Subcutaneous adipose tissue (tissue), 4 donors: Measurements from ENCODE around the gene PRR33. TPM values are rescaled to one million over a fixed set of nuclear protein-coding genes. Genes with fewer than 3 reads are reported as not detected.

Experiments
- CTCF ChIP-seq: fragments of 450-650 bp; IDR thresholded peaks from one replicate; pipeline ENCODE4 v1.5.1; 2016; ENCODE audit warnings: low read depth, mild to moderate bottlenecking, control low read depth, antibody characterized with exemption, moderate library complexity
- total RNA-seq, 4 donors: library from RNA; depleted of rRNA; stranded (reverse); fragments of >200 nt; gene quantifications; one replicate each; pipeline ENCODE4 v1.1.0, GENCODE V29; 2016

PRR33 gene
- total RNA-seq, 4 donors from 2014 or later, result not detected

DNA sequence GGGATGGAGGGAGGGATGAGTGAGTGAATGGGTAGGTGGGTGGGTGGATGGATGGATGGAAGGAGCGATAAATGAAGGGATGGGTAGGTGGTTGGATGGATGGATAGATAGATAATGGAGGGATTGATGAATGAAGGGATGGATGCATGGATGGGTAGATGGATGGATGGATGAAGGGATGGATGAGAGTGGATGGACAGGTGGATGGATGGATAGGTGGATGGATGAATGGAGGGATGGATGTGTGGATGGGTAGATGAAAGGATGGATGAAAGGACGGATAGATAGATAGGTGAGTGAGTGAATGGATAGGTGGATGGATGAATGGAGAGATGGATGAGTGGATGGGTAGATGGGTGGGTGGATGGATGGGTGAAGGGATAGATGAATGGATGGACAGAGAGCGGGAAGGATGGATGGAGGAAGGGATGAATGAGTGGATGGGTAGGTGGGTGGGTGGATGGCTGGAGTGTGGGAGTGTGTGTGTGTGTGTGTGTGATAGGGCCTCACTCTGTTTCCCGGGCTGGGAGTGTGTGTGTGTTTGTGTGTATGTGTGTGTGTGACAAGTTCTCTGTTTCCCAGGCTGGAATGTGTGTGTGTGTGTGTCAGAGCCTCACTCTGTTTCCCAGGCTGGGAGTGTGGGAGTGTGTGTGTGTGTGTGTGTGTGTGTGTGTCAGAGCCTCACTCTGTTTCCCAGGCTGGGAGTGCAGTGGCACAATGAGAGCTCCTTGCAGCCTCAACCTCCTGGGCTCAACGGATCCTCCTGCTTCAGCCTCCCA is 2.1 kb upstream of the PRR33 start:
- no peak for TF ChIP-seq CTCF

DNA sequence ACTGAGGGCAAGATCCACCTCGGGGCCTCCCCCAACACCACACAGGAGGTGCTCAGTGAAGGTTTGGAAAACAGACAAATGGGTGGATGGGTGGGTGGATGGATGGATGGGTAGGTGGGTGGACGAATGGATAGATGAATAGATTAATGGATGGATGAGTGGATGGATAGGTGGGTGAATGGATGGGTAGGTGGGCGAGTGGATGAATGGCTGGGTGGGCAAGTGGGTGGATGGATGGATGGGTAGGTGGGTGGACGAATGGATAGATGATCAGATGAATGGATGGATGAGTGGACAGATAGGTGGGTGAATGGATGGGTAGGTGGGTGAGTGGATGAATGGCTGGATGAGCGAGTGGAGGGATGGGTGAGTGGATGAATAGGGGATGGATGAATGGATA is 863 bp upstream of the PRR33 start:
- TF ChIP-seq CTCF, result no peak

- no peak for TF ChIP-seq CTCF
Observed at GRCh38 chr11:1892116-1892515, 421 bp upstream of the PRR33 start.

GRCh38 chr11:1890856-1891830 is 552 bp downstream of the PRR33 start:
- no peak for TF ChIP-seq CTCF

- TF ChIP-seq CTCF, result no peak
Observed at GRCh38 chr11:1889941-1890855, 1.5 kb downstream of the PRR33 start.

- TF ChIP-seq CTCF, result no peak
Observed at GRCh38 chr11:1889224-1889930, 2.3 kb downstream of the PRR33 start.
